Measurements from ENCODE around the gene DYNC1I1. TPM values are rescaled to one million over a fixed set of nuclear protein-coding genes. Genes with fewer than 3 reads are reported as not detected.

DYNC1I1 gene
- polyA plus RNA-seq, 1 donor = 0.98 TPM

DNA sequence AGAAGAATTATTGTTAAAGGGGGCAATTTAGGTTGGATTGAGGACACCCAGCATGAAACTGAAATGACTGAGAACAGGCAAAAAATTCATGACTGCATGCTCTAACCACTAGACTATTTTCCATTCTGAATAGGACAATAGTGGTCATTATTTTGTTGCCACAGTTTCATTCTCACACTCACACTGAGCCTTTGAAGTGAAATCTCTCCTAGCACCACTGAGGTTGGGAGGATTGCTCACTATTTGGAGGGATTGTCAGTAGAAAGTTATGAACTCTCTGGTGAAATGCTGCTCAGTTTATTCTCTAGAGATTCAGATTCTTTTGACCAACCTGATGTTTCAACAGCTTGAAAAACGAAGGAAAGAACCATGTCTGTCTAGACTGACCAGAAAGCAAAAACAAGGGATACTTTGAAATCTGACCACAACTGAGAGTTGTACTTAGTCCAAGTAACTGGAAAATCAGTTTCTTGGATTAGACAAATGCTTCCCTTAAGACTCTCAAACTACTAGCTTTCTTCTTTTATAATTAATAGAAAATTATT is 191.2 kb downstream of the DYNC1I1 start:
- no peak for DNase-seq

DNA sequence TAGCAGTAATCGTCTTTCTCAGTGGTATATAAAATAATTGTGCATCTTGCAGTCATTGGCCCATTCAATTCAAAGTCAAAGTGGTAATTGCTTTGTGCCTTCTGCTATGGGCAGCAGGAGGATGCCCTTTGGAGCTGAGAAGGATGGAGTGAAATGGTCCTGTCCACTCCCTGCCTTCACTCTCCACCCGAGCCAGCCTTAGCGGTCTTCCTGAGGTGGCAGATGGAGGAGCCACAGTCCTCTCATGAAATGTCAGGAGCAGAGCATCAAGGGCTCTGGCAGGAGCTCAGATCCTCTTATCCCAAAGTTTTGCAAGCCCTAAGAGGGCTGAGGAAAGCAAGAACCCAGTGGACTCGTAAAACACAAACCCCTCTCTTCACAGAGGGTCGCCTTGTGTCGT is 199.4 kb downstream of the DYNC1I1 start:
- no peak for DNase-seq

DNA sequence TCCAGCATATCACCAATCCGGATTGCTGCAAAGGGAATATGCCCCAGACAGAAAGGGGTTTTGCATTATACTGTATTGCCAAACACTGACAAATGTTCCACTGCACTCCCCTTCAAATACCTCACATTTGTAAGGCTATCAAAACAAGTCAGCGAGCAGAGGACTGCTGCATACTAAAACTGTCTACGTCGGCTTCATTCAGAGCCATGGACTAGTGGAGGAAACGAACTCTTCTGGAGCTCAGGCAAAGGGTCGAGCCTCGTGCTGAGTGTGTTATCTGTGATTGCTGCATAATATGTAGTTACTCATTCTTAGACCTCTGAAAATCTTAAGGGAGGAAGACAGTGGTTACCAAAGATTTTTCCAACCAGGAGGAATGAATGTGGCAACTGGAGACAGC is 200.2 kb downstream of the DYNC1I1 start:
- DNase-seq = no peak

DNA sequence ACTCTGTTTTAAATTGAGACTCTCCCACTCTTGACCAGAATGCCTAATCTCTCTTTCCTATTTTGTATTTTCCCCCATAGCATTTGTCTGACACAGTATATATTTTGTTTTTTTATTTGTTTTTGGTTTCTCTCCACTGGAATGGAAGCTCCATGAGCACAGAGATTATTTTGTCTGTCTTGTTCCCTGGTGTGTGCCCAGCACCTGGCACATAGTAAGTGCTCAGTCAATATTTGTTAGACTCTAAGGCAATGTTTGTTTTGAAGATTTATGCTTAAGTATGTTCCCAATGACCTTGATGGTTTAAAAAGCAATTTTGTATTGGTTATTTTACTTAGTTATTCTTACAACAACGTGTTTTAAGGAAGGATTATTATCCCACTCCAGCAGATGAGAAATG is 201.8 kb downstream of the DYNC1I1 start:
- no peak for DNase-seq

- DNase-seq = no peak
Observed at GRCh38 chr7:95976369-95977060, 204.2 kb downstream of the DYNC1I1 start.

DNA sequence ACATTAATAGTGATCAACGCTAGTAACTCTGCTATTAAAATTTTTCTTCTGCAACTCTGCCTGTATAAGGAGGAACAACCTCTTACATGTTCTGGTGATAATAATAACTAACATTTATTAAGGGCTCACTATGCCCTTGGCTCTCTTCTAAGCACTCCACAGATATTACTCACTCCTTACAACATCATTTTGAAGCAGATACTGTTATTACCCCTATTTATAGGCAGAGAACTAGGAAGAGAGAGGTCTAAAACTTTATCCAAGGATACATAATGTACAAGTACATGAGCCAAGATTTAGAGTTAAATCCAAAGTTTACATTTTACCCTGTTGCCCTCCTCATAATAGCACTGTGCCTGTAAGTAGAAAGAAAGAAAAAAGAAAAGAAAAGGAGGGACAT is 205.6 kb downstream of the DYNC1I1 start:
- no peak for DNase-seq

DNA sequence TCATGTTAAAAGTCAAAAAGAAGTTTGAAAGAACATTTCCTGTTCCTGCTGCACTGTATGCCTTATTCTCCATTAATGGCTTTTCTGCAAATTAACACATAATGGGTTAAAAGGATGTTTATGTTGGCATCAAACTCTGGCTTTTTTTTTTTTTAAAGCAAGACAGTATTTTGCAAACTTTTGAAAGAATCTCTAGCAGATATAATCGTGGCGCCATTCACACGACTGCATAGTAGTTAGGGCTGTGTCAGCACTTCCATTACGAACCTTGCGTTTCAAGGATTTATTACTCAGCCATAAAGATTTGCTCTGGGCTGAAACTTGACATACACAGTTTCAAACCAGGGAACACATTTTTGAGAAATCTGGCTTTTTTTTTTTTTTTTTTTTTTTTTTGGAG is 207.8 kb downstream of the DYNC1I1 start:
- peak; percentile 24 for DNase-seq

GRCh38 chr7:95980706-95981105 is 208.4 kb downstream of the DYNC1I1 start:
- DNase-seq = no peak

DNA sequence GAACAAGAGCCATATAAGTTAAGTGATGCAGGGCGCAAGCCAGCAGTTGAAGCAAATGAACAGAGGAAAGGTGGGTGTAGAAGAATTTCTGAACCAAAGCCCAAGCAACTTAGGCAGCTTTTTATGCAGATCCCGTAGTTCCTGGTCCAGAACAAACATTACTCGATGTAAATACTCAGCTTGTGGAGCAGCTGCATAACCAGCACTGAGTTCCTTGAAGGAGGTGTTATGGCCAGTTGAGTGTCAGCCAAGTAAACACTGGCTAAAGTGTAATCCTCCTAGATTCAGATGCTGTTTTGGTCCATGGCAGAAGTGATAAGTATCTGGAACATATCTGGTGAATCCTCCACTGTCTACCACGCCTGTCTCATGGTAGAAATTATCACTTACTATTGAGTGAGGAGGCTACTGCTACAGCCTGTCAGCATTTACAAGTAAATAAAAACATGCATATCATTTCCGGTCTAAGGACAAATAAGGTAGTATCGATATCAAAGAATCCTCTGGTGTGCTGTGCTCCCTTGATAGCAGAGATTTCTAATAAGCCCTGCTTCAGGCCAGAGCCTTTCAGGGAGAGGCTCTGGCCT is 213.9 kb downstream of the DYNC1I1 start:
- DNase-seq = no peak

DNA sequence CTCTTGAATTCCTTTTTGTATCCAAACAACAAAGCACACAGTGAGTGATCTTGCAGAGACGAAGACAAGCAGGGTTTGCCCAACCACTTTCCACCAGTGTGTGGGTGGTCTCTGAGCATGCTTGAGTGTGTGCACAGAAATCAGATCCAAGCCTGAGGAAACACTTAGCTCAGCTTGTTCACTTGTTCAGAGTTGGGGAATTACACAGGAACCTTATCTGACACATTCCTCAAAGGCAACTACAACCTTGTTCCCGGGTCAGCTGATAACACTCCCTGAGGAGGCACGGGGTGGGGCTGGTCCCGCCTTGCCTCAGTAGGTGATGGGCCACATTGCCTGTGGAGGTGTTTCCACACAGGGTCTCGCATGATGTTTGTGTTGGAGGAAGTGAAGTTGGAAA is 216.9 kb downstream of the DYNC1I1 start:
- no peak for DNase-seq

GRCh38 chr7:95993380-95993779 is 221.0 kb downstream of the DYNC1I1 start:
- no peak for DNase-seq

- no peak for DNase-seq
Observed at GRCh38 chr7:95996174-95996573, 223.8 kb downstream of the DYNC1I1 start.

DNA sequence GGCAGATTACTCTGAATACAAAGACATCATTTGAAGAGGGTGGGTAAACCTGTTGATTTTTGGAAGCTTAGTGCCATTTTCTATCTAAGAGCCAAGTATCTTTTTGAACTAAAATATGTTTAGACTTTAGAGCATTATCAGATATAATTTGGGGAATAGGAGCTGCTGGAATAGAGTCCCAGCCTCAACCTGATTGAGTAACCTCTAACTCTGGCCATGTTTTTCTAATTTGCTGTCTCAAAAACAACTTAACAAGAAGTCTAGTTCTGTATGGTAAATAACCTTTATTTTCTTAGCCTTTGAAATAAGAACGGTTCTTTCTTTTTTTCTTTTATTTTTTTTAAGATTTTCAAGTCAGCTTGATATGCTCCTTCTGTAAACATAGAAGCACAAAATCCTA is 224.5 kb downstream of the DYNC1I1 start:
- DNase-seq = no peak

- DNase-seq = no peak
Observed at GRCh38 chr7:95997632-95998031, 225.3 kb downstream of the DYNC1I1 start.

- DNase-seq = no peak
Observed at GRCh38 chr7:95999481-95999880, 227.1 kb downstream of the DYNC1I1 start.

DNA sequence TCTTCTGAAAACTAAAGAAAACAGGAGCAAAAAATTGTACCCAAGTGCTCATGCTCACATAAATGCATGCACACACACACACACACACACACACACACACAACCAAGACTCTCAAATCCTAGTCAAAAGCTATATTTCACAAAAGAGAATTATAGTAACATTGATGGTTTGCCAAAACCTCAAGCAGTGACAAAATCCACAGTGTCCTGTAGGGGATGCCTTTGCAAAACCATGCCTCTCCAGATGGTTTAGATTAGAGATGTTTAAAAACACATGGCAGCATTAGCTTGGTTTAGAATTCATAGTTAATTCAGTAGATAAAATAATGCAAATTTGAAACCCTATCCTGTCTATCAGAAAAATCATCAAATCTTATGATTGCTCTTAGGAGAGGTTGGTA is 232.2 kb downstream of the DYNC1I1 start:
- no peak for DNase-seq

- DNase-seq = no peak
Observed at GRCh38 chr7:96005271-96005670, 232.9 kb downstream of the DYNC1I1 start.

GRCh38 chr7:96009148-96009547 is 236.8 kb downstream of the DYNC1I1 start:
- DNase-seq = no peak

GRCh38 chr7:96013836-96014235 is 241.5 kb downstream of the DYNC1I1 start:
- no peak for DNase-seq

DNA sequence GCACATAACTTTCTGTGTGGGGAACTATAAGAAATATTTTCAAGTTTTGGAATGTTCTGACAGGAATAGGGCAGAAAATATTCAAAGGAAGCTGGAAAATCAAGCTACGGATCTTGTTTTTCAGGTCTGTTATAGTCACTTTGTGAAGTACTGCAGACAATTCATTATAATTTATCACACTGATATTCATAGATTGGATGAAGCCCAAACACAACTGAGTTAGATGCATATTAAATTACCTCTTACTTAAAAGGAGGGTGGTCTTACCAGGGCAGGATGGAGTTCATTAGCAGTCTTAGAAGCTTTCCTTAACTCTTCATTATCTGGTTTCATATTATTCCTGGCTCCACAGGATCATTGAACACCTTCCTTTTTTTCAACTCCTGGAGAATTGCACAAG is 242.3 kb downstream of the DYNC1I1 start:
- DNase-seq = no peak

- DNase-seq = no peak
Observed at GRCh38 chr7:96016056-96016586, 243.8 kb downstream of the DYNC1I1 start.

GRCh38 chr7:96016735-96017134 is 244.4 kb downstream of the DYNC1I1 start:
- no peak for DNase-seq

- no peak for DNase-seq
Observed at GRCh38 chr7:96017877-96018276, 245.5 kb downstream of the DYNC1I1 start.

DNA sequence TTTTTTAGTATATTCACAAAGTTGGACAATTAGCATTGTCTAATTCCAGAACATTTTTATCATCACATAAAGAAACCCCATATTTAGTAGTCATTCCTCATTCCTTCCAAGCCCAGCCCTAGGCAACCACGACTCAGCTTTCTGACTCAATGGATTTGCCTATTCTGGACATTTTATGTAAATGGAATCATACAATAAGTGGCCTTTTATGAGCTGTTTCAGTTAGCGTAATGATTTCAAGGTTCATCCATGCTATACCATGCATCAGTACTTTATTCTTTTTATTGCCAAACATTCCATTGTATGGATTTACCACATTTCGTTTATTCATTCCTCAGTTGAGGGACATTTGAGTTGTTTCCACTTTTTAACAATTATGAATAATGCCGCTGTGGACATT is 249.2 kb downstream of the DYNC1I1 start:
- DNase-seq = no peak
